ENCODE data around the gene TMEM123.

TMEM123 gene

DNA sequence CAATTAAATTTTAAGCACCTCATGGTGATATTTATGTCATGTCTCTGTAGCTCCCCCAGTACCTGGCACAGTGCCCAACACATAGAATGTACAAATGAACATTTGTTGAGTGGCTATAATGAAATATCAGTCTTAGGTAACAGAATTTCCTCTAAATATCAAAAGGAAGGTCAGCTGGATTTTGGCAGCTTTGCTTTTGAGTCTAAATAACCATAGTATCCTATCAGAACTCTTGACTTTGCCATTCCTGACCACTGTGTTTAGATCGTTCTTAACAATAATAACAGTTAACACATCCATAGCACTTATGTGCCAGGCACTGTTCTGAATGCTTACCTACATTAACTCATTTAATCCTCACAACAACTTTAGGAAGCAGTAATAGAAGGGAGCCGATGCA is 26.6 kb downstream of the TMEM123 start:
- no peak for DNase-seq (ENCODE audit: low read depth in 2 of 2)

DNA sequence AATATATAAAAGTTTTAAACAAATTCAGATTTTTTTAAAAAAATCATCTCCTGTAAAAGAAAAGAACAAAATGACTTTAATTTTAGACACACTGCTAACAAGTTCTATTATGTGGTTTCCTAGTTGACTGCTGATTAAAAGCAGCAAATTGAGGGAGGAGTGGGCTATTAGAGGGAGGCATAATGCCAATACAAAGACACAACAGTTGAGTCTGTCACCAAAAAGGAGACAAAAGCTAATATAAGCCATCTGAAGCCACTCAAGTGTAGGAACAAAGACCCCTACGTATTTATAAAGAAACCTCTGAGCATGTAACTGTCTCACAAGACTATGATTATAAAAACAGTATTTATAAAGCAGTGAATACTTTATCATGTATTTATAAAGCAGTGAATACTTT is 28.6 kb downstream of the TMEM123 start:
- DNase-seq (ENCODE audit: low read depth in 2 of 2): no peak

DNA sequence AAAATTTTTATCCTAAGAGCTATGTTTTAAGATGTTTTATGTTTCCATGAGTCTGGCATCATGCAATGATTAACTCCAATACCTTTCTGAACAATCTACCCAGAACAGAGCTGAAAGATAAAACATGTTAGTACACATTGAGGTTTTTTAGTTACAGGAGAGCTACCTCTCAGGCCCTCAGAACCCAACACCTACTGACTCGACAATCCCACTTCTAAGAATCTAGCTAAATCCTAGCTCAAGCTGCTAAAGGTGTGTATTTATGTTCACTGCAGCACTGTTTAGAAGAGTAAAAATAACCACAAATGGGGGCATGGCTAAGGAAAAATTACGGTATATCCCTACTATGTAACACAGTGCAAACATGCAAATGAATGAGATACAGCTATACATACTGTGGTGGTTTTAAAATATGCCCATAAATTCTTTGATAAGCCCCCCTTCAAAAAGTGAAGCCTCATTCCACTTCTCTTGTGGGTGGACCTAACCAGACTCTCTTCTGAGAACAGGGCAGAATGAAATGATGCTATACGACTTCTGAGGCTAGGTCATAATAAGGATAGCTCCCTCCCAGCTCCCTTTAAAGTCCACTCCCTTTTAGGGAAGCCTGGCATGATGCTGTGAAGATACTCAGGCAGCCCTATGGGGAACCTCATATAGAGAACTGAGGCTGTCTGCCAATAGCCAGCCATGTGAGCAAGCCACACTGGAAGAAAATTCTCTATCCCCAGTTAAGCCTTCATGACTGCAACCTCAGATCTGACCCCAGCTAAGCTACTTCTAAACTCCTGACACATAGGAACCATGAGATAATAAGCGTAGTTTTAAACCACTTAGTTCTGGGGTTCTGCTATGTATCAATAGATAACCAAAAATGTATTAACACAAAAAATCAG is 29.5 kb downstream of the TMEM123 start:
- no peak for DNase-seq (ENCODE audit: low read depth in 2 of 2)

DNA sequence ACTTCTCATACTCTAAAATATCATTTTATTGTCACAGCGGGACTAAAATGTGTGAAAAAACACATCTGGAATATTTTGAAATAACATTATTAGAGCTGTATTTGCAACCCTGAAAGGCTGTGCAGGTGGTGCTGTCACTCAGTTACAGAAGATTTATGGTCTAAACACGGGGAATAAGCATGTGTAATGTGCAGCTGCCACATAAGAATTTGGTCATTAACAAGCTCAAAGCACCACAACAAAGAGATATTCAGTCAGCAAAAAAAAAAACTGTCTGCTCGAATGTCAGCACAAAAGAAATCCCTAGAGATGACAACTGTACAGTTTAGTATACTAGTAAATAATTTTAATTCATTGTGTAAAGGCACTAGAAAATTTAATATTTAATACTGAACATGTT is 31.3 kb downstream of the TMEM123 start:
- DNase-seq (ENCODE audit: low read depth in 2 of 2): no peak

DNA sequence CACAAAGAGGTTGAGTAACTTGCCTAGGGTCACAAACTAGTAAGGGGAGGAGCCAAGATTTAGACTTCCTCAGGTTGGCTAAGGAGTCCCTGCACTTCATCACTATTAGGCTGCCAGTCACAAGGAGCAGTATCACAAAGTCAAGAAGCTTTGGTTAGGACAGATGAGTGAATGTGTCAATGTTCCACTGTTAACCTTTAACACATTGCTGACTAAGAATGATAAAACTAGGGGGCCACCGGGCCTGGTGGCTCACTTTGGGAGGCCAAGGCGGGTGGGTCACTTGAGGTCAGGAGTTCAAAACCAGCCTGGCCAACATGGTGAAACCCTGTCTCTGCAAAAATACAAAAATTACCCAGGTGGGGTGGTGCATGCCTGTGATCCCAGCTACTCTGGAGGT is 32.0 kb downstream of the TMEM123 start:
- peak in 1 of 2 donors; percentile 18 for DNase-seq (ENCODE audit: low read depth in 2 of 2)

DNA sequence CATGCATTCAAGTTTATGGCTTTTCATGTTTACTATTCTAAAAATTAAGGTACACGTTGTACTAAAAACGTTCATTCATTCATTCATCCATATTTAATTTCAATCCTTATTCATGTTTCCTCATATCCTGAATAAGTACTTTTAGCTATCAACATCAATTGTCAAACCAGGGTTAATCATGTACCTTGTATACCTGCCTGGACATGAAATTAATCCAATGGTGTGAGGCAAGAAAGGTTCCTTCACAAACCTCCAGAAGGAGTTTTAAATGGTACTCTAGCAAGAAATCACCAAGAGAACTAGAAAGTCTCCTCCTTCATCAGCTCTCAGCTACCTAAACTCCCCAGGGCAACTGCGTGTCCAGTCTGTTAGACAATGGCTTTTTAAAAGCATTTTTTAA is 33.4 kb downstream of the TMEM123 start:
- no peak for DNase-seq (ENCODE audit: low read depth in 2 of 2)

DNA sequence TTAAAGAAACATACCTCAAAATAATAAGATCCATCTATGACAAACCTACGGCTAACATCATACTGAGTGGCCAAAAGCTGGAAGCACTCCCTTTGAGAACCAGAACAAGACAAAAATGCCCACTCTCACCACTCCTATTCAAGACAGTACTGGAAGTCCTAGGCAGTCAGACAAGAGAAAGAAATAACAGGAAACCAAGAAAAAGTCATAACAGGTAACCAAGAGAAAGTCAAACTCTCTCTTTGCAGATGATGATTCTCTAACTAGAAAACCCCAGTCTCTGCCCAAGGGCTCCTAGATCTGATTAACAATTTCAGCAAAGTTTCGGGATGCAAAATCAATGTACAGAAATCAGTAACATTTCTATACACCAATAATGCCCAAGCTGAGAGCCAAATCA is 35.6 kb downstream of the TMEM123 start:
- DNase-seq (ENCODE audit: low read depth in 2 of 2): no peak

DNA sequence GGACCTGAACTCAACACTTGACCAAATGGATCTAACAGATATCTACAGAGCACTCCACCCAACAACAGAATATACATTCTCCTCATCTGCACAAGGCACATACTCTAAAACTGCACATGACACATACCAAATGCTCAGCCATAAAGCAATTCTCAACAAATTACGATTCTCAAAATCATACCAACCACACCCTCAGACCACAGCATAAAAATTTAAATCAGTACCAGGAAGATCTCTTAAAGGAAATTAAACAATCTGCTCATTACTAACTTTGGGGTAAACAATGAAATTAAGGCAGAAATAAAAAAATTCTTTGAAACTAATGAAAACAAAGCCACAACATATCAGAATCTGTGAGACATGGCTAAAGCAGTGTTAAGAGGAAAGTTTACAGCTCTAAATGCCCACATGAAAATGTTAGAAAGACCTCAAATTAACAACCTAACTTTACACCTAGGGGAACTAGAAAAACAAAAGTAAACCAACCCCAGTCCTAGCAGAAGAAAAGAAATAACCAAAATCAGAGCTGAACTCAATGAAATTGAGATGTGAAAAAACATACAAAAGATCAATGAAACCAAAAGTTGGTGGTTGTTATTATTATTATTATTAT is 37.2 kb downstream of the TMEM123 start:
- DNase-seq (ENCODE audit: low read depth in 2 of 2): no peak

DNA sequence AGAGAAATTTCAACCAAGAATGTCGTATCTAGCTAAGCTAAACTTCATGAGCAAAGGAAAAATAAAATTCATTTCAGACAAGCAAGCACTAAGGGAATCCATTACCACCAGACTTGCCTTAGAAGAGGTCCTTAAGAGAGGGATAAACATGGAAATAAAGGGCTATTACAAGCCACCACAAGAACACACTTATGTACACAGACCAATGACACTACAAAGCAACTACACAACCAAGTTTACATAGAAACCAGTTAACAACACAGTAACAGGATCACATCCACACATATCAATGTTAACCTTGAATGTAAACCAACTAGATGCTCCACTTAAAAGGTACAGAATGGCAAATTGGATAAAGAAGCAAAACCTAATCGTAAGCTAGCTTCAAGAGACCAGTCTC is 38.0 kb downstream of the TMEM123 start:
- DNase-seq (ENCODE audit: low read depth in 2 of 2): no peak

DNA sequence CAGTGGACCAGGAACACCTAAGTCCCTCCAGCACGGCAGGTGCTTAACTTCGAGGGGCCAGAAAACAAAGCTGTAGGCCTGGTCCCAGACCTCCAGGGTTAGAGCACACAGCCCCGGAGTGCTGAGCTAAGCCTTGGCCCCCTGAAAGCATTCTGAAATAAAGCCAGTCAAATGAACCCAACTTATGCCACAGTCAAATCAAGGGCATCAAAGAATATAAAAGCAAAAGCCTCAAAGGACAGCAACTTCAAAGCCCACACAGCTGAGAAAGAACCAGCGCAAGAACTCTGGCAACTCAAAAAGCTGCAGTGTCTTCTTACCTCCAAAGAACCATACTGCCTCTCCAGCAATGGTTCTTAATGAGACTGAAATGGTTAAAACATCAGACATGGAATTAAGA is 39.1 kb downstream of the TMEM123 start:
- DNase-seq (ENCODE audit: low read depth in 2 of 2): no peak

DNA sequence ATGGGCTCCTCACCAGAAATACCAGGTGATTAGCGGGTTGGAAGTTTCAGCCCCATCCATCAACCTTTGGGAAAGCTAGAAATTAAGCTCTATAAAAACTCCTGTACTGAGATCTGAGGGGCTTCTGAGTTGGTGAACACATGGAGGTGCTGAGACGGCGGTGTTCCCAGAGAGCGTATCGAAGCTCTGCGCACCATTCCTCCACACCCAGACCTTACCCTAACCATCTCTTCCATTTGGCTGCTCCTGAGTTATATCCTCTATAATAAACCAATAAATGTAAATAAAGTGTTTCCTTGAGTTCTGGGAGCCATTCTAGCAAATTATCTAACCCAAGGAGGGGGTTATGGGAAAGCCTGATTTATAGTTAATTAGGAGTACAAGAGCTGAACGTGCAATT is 41.4 kb downstream of the TMEM123 start:
- DNase-seq (ENCODE audit: low read depth in 2 of 2): no peak

DNA sequence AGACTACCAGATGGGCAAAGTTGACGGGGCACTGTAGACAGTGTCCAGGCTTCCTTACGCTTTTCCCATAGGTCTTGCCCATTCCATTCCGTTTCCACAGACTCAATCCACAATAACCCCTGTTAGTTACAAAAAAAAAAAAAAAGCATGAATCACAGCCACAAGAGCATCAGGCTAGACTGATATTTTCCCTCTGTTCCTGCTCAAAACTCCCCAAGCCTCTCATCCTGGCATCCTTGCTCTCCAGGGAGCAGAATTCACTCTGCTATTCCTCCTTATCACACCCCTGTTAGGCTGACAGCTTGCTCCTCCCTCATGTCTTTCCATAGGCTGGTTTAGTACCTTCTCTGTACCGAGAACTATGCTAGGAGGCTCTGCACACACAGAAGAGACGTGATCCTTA is 42.2 kb downstream of the TMEM123 start:
- DNase-seq (ENCODE audit: low read depth in 2 of 2): no peak

DNA sequence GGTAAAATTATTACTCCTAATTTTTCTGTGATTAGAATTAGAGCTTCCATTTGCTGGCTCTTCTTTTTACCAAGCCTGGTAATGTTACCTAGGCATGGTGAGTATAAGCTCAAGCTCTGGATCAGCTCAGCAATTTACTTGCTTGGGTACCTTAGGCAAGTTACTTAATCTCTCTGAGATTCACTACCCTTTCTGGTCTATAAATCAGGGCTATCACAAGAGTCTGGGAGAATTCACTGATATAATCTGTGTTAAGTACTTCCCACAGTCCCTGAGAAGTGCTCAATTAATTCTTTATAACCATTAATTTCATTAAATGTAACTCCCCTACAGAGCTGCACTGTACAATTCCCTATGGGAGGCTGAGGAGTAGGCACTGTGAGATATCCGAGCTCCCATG is 44.2 kb downstream of the TMEM123 start:
- no peak for DNase-seq (ENCODE audit: low read depth in 2 of 2)

DNA sequence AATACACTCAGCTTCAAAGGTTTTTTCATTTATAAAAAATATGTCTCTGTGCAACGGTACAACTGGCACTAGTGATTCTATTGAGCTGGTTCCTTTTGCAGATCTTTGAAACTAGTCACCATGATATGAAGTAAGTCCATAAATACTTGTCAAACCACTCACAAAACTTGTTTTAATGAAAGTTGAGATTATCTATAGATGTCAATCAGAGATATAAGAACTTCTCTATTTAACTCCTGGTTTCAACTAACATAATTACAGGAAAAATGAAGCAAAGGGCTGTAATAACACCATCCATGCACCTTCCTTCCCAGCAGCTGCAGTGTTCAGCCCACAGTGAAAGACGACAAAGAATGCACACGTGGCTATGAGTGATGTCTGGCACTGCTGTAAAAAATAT is 44.7 kb downstream of the TMEM123 start:
- no peak for DNase-seq (ENCODE audit: low read depth in 2 of 2)

DNA sequence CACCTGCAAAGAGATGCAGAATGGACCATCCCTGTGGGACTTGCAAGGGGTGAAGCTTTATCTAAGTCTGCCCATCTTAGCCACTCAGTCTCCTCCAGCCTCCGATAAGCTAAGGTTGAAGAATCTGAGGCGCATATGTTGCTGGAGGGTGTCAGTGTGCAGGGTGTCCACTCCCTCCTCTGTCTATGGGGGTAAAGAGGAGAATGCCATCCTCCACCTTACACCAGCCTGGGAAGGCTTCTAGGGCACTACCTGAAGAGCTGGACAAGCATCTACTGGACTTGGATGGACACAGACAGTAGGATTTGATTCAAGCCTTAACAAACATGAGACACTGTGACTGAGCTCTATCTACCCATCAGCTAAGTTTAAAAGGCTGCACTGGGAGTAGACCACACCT is 46.5 kb downstream of the TMEM123 start:
- no peak for DNase-seq (ENCODE audit: low read depth in 2 of 2)

DNA sequence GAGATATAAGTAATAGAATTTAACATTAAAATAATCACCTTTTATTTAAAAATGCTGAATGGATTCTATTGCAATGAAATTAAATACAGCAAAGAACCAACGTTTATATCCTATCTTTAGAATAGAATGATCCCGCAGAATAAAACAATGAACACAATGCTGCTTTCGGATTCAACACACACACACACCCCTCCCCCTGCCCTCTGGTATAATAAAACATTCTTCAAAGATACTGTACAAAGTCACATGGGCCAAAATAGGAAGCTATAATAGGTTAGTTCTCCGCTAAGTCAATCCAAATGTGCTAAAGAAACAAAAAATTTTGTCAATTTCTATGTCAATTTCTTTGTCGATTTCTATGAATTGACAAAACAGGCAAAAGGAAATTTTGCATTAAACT is 47.1 kb downstream of the TMEM123 start:
- DNase-seq (ENCODE audit: low read depth in 2 of 2): no peak

DNA sequence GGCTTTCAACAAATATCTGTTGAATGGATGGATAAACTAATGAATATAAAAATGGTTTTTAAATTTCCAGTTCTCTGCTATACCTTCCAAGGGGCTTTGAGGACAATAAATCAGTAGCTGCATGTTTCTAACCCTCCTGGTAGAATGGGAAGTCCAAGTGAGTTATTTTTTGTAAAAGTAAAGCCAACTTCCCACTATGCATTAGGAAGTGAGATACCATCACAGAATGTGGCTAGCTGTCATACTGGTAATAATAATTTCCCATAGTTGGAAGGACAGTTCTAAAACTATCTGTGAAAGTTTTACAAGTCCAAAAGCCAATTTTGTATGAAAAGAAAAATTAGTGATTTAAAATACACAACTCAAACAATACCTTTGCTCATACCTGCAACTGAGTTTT is 50.0 kb downstream of the TMEM123 start:
- no peak for DNase-seq (ENCODE audit: low read depth in 2 of 2)

DNA sequence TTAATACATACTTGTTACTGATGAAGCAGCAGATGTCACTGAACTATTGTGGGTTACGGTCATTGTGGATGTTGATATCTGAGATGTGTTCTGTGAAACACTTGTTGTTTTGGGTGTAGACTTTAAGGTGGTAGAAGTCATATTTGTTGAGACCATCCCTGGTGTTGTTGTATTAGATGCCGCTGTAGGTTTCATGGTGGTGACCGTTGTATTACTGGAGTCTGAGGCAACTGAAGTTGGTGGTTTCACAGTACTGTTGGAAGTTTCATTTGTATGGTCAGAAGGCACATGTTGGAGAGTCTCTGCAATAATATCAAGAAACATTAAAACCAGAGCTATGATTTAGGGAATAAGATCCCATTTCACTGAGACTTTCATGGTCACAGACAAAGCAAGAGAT is 50.7 kb downstream of the TMEM123 start:
- no peak for DNase-seq (ENCODE audit: low read depth in 2 of 2)

DNA sequence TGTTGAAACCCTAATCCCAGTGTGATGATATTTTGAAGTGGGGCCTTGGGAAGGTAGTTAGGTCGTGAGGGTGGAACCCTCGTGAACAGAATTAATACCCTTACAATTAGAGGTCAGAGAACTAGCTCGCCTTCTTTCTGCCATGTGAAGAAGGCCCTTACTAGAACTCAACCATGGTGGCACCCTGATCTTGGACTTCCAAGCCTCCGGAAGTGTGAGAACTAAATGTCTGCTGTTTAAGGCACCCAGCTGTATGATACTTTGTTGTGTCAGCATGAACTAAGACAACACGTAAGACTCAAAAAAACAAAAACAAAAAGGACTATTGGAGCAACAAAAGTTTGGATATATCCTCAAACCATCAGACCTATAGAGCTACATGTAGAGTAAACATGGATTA is 52.0 kb downstream of the TMEM123 start:
- DNase-seq (ENCODE audit: low read depth in 2 of 2): no peak

DNA sequence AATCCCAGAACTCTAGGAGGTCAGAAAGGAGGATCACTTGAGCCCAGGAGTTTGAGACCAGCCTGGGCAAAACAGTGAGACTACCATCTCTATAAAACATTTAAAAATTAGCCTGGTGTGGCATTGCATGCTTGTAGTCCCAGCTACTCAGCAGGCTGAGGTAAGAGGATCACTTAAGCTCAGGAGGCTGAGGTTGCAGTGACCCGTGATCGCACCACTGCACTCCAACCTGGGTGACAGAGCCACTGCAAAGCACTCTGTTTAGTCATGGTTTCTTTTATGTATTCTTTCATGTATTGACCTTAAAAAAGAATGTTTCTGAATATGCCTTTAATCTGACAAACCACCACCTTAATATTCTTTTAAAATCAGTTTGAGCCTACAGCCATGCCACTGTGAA is 53.4 kb downstream of the TMEM123 start:
- DNase-seq (ENCODE audit: low read depth in 2 of 2): no peak

DNA sequence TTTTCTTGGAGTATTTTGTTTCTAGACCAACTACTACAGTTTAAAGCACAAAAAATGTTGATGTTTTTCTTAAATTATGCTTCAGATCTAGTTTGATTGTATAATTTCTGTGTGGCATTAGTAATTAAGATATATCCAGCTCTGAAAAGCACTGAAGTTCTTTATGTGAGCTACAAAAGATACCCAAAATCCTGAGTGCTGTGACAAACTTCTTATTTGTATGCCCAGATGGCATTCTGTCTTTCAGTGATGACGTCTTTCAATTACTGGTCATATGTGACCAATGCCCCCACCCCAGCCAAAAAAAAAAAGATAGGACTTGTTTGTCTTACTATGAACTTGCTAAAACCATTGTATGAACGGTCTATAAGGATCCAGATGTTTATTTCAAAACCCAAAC is 54.3 kb downstream of the TMEM123 start:
- no peak for DNase-seq (ENCODE audit: low read depth in 2 of 2)

DNA sequence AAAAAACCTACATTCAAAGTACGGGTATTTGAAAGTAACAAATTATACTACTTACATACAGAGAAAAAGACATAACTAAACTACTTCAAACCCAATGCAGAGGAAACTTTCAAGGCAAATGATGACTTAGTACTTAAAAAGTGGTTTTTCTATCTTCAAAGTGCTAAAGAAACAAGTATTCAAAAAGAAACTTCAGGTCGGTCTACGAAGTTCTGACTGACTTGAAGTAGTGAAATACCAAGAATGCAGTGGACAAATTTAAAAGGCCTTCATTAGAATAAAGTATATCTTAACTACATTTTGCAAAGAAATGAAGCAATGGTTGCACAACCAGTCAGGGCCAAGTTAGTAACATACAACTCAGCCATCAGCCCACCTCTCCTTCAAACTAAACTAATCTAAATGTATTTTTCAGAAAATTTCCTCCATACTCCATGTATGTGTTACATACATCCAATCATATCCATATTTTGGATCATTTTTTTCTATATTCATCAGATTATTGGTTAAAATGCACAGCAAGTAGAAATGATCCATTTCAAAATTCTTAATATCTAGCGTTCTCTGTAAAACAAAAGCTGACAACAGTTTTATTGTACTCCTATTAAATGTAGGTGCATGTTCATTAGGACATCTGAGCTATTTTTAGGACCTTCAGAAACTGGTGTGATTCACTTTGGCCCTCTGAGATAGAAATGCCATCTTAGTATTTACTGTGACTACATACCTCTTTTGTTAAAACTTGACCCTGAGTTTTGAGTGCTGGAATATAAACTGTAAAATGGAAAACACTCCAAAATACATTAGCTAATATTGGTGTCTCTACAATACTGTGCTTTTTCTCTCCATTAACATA is 55.6 kb downstream of the TMEM123 start:
- no peak for DNase-seq (ENCODE audit: low read depth in 2 of 2)
